SH-SY5Y (cell line): ENCODE measurements around the gene TNXB.

Experiments used
- GATA2 ChIP-seq: IDR thresholded peaks from 2 replicates; pipeline ENCODE4 v1.6.1; 2011; ENCODE audit warnings: mild to moderate bottlenecking, low read depth, low read length
- GATA3 ChIP-seq: IDR thresholded peaks from 2 replicates; pipeline ENCODE4 v1.6.1; 2011; ENCODE audit warnings: low read depth, mild to moderate bottlenecking, low read length, moderate library complexity

GRCh38 chr6:32083812-32084768 is 25.0 kb downstream of the TNXB start:
- TF ChIP-seq GATA2, result no peak
- no peak for TF ChIP-seq GATA3
